Nasal cavity respiratory epithelium epithelial cell of viscerocranial mucosa (primary cell): Measurements from ENCODE around the gene NPHP3. TPM values are rescaled to one million over a fixed set of nuclear protein-coding genes. Genes with fewer than 3 reads are reported as not detected.

Experiments used
- total RNA-seq: library from RNA; depleted of rRNA; stranded (reverse); fragments of >200 nt; gene quantifications from 2 replicates; pipeline ENCODE4 v1.2.3, GENCODE V29; 2014

The NPHP3 gene
- total RNA-seq, result 13.0 and 21.6 TPM in 2 replicates

DNA sequence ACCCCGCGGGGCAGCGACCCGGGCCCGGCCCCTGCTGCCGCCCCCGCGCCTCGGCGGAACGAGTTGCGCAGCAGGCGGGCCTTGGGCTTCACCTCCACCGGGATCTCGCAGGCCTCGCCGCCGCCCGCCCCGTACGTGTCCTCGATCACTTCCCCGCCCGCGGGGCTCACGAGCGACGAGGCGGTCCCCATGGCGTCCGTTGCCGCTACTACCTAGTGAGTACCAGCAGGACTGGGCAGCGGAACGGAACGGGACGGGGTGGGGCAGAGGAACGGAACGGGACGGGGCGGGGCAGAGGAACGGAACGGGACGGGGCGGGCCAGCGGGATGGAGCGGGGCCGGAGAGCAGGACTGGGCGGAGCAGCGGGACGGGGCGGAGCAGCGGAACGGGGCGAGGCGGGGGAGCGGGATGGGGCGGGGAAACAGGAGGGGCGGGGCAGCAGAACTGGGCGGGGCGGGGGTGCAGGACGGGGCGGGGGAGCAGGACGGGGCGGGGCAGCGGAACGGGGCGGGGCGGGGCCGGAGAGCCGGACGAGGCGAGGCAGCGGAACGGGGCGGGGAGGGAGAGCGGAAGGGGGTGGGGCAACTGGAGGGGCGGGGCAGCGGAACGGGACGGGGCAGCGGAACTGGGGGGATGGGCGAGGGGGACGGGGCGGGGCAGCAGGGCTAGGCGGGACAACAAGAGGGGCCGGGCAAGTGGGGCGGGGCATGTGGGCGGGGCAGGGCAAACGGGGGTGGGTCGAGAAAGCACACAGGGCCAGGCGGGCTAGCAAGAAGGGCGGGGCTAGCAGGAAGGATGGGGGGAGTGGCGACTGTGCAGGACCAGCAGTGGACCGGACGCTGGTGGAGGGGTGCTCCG lies at the start of gene NPHP3:
NPHP3 (minus strand) TSS at position 245 of the 859 bp plus-strand sequence; CDS start at position 191, 54 bp downstream.

GRCh38 chr3:132660052-132660810 lies 62.0 kb downstream of the NPHP3 start, which contains the start of gene UBA5:
Gene UBA5, plus strand, starts transcription at chr3:132660329. Its CDS starts 209 bp downstream, at chr3:132660538.

GRCh38 chr3:132659365-132660051 lies 62.7 kb downstream of the NPHP3 start, which contains the start of gene ACAD11:
Gene ACAD11, minus strand, starts transcription at chr3:132659809. Its CDS starts 58 bp downstream, at chr3:132659751.

Other genes starting within 250 kb of the NPHP3 start
- not detected in 2 replicates for gene ACKR4, start 125.1 kb downstream of the NPHP3 start, total RNA-seq
- gene ACAD11, start 62.6 kb downstream of the NPHP3 start, total RNA-seq, result 31.1 and 33.2 TPM in 2 replicates
- 46.8 and 50.9 TPM in 2 replicates for gene UBA5, start 62.1 kb downstream of the NPHP3 start, total RNA-seq